Esophagus squamous epithelium (tissue), 5 donors: ENCODE measurements around the gene NFYA. TPM values are rescaled to one million over a fixed set of nuclear protein-coding genes. Genes with fewer than 3 reads are reported as not detected.
"Not testable (repeated sequence)": the region's sequence is repeated elsewhere in the genome, so short reads cannot be mapped to it uniquely, and the experiment has no call there.

Source experiments
- DNase-seq: peaks from one replicate; lab custom pipeline; 2025; lab: John Stamatoyannopoulos, UW
- H3K27ac ChIP-seq, 4 donors: fragments of 200-600 bp; sonication (generic); one replicate each; pipeline ENCODE4 v1.5.1; 2016 to 2019; ENCODE audit warnings: mild to moderate bottlenecking in 1 of 4
- H3K27me3 ChIP-seq, 4 donors: fragments of 200-600 bp; sonication (generic); 1 replicate in 3 of 4; 2 replicates in 1 of 4; pipeline versions ENCODE4 v1.5.1 to v1.6.0; 2017 to 2021; ENCODE audit warnings: antibody characterized with exemption in 1 of 4
- H3K36me3 ChIP-seq, 3 donors: fragments of 200-600 bp; sonication (generic); one replicate each; pipeline ENCODE4 v1.5.1; 2016 to 2019
- H3K4me1 ChIP-seq, 3 donors: fragments of 200-600 bp; sonication (generic); one replicate each; pipeline ENCODE4 v1.5.1; 2017 to 2019
- H3K4me3 ChIP-seq, 4 donors: fragments of 200-600 bp; sonication (generic); 1 replicate in 3 of 4; 2 replicates in 1 of 4; pipeline ENCODE4 v1.5.1; 2016 to 2019; ENCODE audit warnings: mild to moderate bottlenecking in 2 of 4, moderate library complexity in 1 of 4
- H3K9me3 ChIP-seq, 3 donors: fragments of 200-600 bp; sonication (generic); one replicate each; pipeline ENCODE4 v1.5.1; 2016 to 2019
- POLR2A ChIP-seq, 4 donors: fragments of 450-650 bp; IDR thresholded peaks; one replicate each; pipeline ENCODE4 v1.6.1; 2017; ENCODE audit warnings: antibody characterized with exemption in 4 of 4, mild to moderate bottlenecking in 4 of 4, moderate library complexity in 3 of 4
- WGBS, 2 donors: methylation state at CpG; one replicate each; pipeline ENCODE4 v1.1.5; 2018; 5-methylcytosine and 5-hydroxymethylcytosine counted together
- intact Hi-C: fragments of 100-400 bp; cut with DNase I; formaldehyde crosslinking; loops from one replicate; pipeline ENCODE4 v1.15.0; 2022
- total RNA-seq, 4 donors: library from RNA; depleted of rRNA; stranded (reverse); fragments of >200 nt; gene quantifications; one replicate each; pipeline ENCODE4 v1.1.0, GENCODE V29; 2016
- TF ChIP-seq, protein P1 (sequence below), 6 experiments: fragments of 450-650 bp in 4 of 6; fragments of 200-600 bp in 2 of 6; sonication (generic) in 2 of 6; IDR thresholded peaks; one replicate each; pipeline ENCODE4 v1.5.1; 2016 to 2019; ENCODE audit warnings: antibody characterized with exemption in 6 of 6, mild to moderate bottlenecking in 4 of 6, moderate library complexity in 4 of 6
- donor health status: DM: yes; HTN: yes; CAD: no.

Gene NFYA
- total RNA-seq, 4 donors from 2014 or later, result 9.0 to 16.4 (median 14.0) TPM

DNA sequence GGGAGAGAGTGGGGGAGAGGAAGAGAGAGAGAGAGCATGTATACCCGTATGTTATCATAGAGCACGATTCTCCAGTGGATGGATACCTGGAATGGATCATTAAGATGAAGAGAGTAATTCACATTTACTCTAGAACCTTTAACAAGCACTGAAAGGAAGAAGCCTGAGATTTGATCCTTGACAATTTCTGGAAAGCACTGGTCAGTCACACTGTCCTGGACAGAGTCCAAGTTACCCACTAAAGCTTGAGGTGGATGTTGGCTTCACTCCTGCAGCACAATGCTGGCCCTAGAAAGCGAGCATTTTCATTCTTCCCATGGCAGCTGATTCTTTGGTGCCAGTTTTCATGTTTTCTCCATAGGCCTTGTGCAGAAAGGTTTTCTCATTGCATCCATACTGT, 25.6 kb downstream of the NFYA start:
- intact Hi-C loops, result no loop called here
- no peaks in the 10 kb centered on the region for H3K9me3 ChIP-seq
- peaks cover 19 to 91% (median 31%) of the 10 kb centered on the region in 3 donors for H3K36me3 ChIP-seq
- no peak for DNase-seq
- no peak overlapping the region for H3K4me3 ChIP-seq
- H3K27me3 ChIP-seq, result no peaks in the 10 kb centered on the region
- WGBS, 2 donors, result 73 to 76% methylated on average over 3 of the region's 3 CpGs
- no peaks in the 10 kb centered on the region for H3K4me1 ChIP-seq
- TF ChIP-seq, protein P1, sequence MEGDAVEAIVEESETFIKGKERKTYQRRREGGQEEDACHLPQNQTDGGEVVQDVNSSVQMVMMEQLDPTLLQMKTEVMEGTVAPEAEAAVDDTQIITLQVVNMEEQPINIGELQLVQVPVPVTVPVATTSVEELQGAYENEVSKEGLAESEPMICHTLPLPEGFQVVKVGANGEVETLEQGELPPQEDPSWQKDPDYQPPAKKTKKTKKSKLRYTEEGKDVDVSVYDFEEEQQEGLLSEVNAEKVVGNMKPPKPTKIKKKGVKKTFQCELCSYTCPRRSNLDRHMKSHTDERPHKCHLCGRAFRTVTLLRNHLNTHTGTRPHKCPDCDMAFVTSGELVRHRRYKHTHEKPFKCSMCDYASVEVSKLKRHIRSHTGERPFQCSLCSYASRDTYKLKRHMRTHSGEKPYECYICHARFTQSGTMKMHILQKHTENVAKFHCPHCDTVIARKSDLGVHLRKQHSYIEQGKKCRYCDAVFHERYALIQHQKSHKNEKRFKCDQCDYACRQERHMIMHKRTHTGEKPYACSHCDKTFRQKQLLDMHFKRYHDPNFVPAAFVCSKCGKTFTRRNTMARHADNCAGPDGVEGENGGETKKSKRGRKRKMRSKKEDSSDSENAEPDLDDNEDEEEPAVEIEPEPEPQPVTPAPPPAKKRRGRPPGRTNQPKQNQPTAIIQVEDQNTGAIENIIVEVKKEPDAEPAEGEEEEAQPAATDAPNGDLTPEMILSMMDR (IDR thresholded peaks at IDR 0.05), result no peak
- TF ChIP-seq POLR2A (IDR thresholded peaks at IDR 0.05), result no peak
- H3K27ac ChIP-seq, result no peak overlapping the region

DNA sequence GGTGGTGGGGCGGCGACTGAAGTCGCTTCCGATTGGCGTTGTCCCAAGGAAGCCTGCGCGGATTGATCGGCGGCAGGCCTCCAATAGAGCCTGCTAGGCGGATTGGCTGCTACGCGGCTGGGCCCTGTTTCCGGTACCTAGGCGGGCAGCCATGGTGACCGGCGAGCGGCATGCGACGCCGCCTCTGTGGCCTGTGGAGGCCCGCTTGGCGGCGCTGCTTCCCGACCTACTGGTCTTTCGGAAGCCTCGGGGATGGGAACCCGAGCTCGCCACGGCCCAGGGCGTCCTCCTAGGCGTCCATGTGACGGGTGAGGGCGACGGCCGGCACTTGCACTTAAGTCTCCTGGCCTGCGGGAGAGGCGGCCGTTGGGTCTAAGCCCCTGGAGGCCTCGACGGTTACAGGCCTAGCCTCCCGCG, 28.1 kb downstream of the NFYA start:
- H3K27ac ChIP-seq, result no peak overlapping the region
- peaks cover 13 to 66% (median 19%) of the 10 kb centered on the region in 3 donors for H3K36me3 ChIP-seq
- no peaks in the 10 kb centered on the region for H3K27me3 ChIP-seq
- no peaks in the 10 kb centered on the region for H3K4me1 ChIP-seq
- no peaks in the 10 kb centered on the region for H3K9me3 ChIP-seq
- H3K4me3 ChIP-seq, result no peak overlapping the region
- TF ChIP-seq POLR2A (IDR thresholded peaks at IDR 0.05), result no peak
- TF ChIP-seq, protein P1 (IDR thresholded peaks at IDR 0.05), result no peak
- WGBS, 2 donors, result 87% methylated on average over 5 of the region's 42 CpGs; no CpG with 5 or more reads in 1 of the 2 donors
- intact Hi-C loops, result loop anchor here (10.0 kb wide), 1 partner anchor 64 kb away; the partner anchor contains the start of gene TREM2
- DNase-seq, result no peak

DNA sequence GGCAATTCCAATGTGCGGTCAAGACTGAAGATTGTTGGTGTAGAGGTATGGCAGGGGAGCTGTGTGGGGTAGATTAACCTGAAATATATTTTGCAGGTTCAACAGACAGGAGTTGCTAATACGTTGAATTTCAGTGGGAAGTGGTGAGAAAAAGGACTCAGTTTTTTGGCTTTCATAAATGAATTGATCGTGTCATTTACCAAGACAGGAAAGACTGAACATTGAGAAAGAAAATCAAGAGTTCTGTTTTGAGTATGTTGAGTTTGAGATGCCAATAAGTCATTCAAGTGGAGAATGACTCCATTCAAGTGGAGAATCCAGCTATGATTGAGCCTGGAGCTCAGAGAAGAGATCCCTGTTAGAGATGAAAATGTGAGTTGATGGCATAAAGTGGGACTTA, 31.1 kb downstream of the NFYA start:
- no peaks in the 10 kb centered on the region for H3K9me3 ChIP-seq
- no peak overlapping the region for H3K4me3 ChIP-seq
- peaks cover 5 to 36% (median 7%) of the 10 kb centered on the region in 3 donors for H3K36me3 ChIP-seq
- H3K4me1 ChIP-seq, result no peaks in the 10 kb centered on the region
- no peak for DNase-seq
- TF ChIP-seq, protein P1 (IDR thresholded peaks at IDR 0.05), result no peak
- TF ChIP-seq POLR2A (IDR thresholded peaks at IDR 0.05), result no peak
- no peak overlapping the region for H3K27ac ChIP-seq
- intact Hi-C loops, result loop anchor here (10.0 kb wide), 1 partner anchor 61 kb away; the partner anchor contains the start of gene TREM2
- H3K27me3 ChIP-seq, result no peaks in the 10 kb centered on the region
- 81 to 83% methylated on average over 3 of the region's 3 CpGs for WGBS, 2 donors

- TF ChIP-seq POLR2A (IDR thresholded peaks at IDR 0.05), result no peak
- TF ChIP-seq, protein P1 (IDR thresholded peaks at IDR 0.05), result no peak
- Histone ChIP-seq H3K4me1 (no peaks in the 10 kb centered on the region), H3K9me3 (no peaks in the 10 kb centered on the region), H3K27me3 (no peaks in the 10 kb centered on the region), H3K27ac (no peak overlapping the region), H3K4me3 (no peak overlapping the region), H3K36me3 (peaks cover 0 to 6% (median 0%) of the 10 kb centered on the region in 3 donors)
- intact Hi-C loops, result no loop called here
- WGBS, 2 donors, result 19 to 82% methylated on average over 2 to 3 of the region's 3 CpGs
- DNase-seq, result no peak
Observed at GRCh38 chr6:41111017-41111416, 38.2 kb downstream of the NFYA start.

GRCh38 chr6:41115027-41115426, 42.3 kb downstream of the NFYA start:
- H3K36me3 ChIP-seq, H3K4me3 ChIP-seq, H3K27ac ChIP-seq, H3K4me1 ChIP-seq, H3K9me3 ChIP-seq, H3K27me3 ChIP-seq, DNase-seq, intact Hi-C loops: not testable (repeated sequence)
- 85 to 93% methylated on average over 2 of the region's 2 CpGs for WGBS, 2 donors

DNA sequence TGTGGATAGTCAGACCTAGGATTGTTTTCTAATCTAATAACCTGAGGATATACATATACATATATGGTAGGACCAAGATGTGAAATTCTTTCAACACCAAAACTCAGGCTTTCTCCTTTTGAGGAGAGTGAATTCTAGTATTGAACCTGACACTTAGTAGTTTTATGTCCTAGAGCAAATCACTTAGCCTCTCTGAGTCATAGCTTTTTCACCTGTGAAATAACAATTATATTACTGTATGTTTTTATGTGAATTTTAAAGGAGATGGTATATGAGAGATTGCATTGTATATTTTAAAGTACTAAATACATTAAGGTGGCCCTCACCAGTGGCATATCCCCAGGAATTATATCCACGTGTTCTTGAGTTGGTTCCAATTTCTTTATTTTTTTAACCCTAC, 46.7 kb downstream of the NFYA start:
- Histone ChIP-seq H3K27ac (no peak overlapping the region), H3K9me3 (no peaks in the 10 kb centered on the region), H3K4me1 (no peaks in the 10 kb centered on the region), H3K4me3 (no peak overlapping the region), H3K36me3 (peaks cover 0 to 13% (median 0%) of the 10 kb centered on the region in 3 donors), H3K27me3 (no peaks in the 10 kb centered on the region)
- no peak for DNase-seq
- TF ChIP-seq, protein P1 (IDR thresholded peaks at IDR 0.05), result no peak
- no peak for TF ChIP-seq POLR2A (IDR thresholded peaks at IDR 0.05)
- intact Hi-C loops, result no loop called here
- WGBS, 2 donors, result 48 to 59% methylated on average over 1 of the region's 1 CpG
